ENCODE results near the gene PEX14.
A peak's percentile ranks its signal among the peaks of the same experiment; 100 is the strongest.

The PEX14 gene

GRCh38 chr1:10671622-10672342 lies 197.0 kb downstream of the PEX14 start:
- no peak for DNase-seq

- DNase-seq, result no peak
Observed at GRCh38 chr1:10672343-10673050, 197.7 kb downstream of the PEX14 start.

GRCh38 chr1:10673109-10673711 lies 198.5 kb downstream of the PEX14 start:
- DNase-seq, result no peak

GRCh38 chr1:10674222-10674621 lies 199.5 kb downstream of the PEX14 start:
- DNase-seq, result no peak

- DNase-seq, result no peak
Observed at GRCh38 chr1:10674700-10675609, 200.2 kb downstream of the PEX14 start.

GRCh38 chr1:10675813-10676212 lies 201.1 kb downstream of the PEX14 start:
- DNase-seq, result no peak

GRCh38 chr1:10676963-10677362 lies 202.2 kb downstream of the PEX14 start:
- no peak for DNase-seq

- DNase-seq, result no peak
Observed at GRCh38 chr1:10677491-10678391, 203.0 kb downstream of the PEX14 start.

GRCh38 chr1:10678402-10678801 lies 203.7 kb downstream of the PEX14 start:
- DNase-seq, result no peak

GRCh38 chr1:10678852-10679251 lies 204.1 kb downstream of the PEX14 start:
- no peak for DNase-seq

- DNase-seq, result peak; percentile 74
Observed at GRCh38 chr1:10679496-10680220, 204.9 kb downstream of the PEX14 start.
